K562 (cell line): ENCODE results near the gene RPS2. TPM values are rescaled to one million over a fixed set of nuclear protein-coding genes. Genes with fewer than 3 reads are reported as not detected.
A peak's percentile ranks its signal among the peaks of the same experiment; 100 is the strongest.

Experiments used
- ATF3 ChIP-seq, 2 experiments: fragments of 450-650 bp in 1 of 2; sonication (generic) in 1 of 2; formaldehyde crosslinking in 1 of 2; IDR thresholded peaks in 1 of 2; conservative IDR thresholded peaks in 1 of 2; 2 replicates each; pipeline versions ENCODE4 v1.6.1 to v1.8.1; 2016 to 2023; ENCODE audit warnings: mild to moderate bottlenecking in 2 of 2, moderate library complexity in 2 of 2, inconsistent platforms in 1 of 2, missing genetic modification reagents in 1 of 2
- GATA2 ChIP-seq: sonication (generic); formaldehyde crosslinking; IDR thresholded peaks from 2 replicates; pipeline ENCODE4 v1.4.0; 2020; ENCODE audit warnings: mild to moderate bottlenecking, missing genetic modification reagents
- PKNOX1 ChIP-seq: fragments of 450-650 bp; IDR thresholded peaks from 2 replicates; pipeline ENCODE4 v1.6.1; 2016
- SRSF1 ChIP-seq: fragments of 200-400 bp; formaldehyde crosslinking; IDR thresholded peaks from 2 replicates; pipeline ENCODE4 v1.6.1; 2017; ENCODE audit warnings: mild to moderate bottlenecking, low read depth, low read length, moderate library complexity
- ZNF407 ChIP-seq: fragments of 450-650 bp; IDR thresholded peaks from 2 replicates; pipeline ENCODE4 v1.6.1; 2016; ENCODE audit warnings: low read depth
- polyA plus RNA-seq, 8 experiments: library from polyadenylated mRNA; depleted of rRNA in 4 of 8; stranded (reverse) in 5 of 8; unstranded in 3 of 8; fragments of >200 nt; fragmentation: Nextera tagmentation in 2 of 8; fragmentation: Illumina TruSeq in 1 of 8; extraction: Ambion mirVana in 2 of 8; extraction: Trizol in 1 of 8; gene quantifications; 2 replicates each; pipeline versions ENCODE4 v1.2.1 to v1.2.3, GENCODE V29; 2011 to 2014; ENCODE audit warnings: inconsistent platforms in 1 of 8, missing spikeins in 1 of 8
- total RNA-seq, 7 experiments: library from RNA; depleted of rRNA in 6 of 7; stranded (reverse); fragments of >200 nt in 6 of 7; fragmentation: Illumina TruSeq in 2 of 7; extraction: Trizol in 2 of 7; gene quantifications; 2 replicates each; pipeline versions ENCODE4 v1.2.1 to v1.2.3, GENCODE V29; 2011 to 2021; ENCODE audit warnings: low replicate concordance in 1 of 7
- TF ChIP-seq, protein P1 (sequence below): sonication (generic); formaldehyde crosslinking; IDR thresholded peaks from 2 replicates; pipeline ENCODE4 v1.8.0; 2022; ENCODE audit warnings: missing genetic modification reagents, mild to moderate bottlenecking, moderate library complexity, borderline replicate concordance
- TF ChIP-seq, protein P2 (sequence below): fragments of 250-450 bp; sonication (Bioruptor Pico); IDR thresholded peaks from 2 replicates; pipeline ENCODE4 v1.5.0; 2021
- TF ChIP-seq, protein P3 (sequence below): sonication (generic); formaldehyde crosslinking; IDR thresholded peaks from 2 replicates; pipeline ENCODE4 v1.9.0; 2022; ENCODE audit warnings: mild to moderate bottlenecking, missing genetic modification reagents

Gene RPS2
- total and polyA plus RNA-seq, 9 of the 15 experiments (the other 6 are each of a cell fraction or from before 2014, with no cell fraction given): 834 to 4,794 (median 3,793) TPM

DNA sequence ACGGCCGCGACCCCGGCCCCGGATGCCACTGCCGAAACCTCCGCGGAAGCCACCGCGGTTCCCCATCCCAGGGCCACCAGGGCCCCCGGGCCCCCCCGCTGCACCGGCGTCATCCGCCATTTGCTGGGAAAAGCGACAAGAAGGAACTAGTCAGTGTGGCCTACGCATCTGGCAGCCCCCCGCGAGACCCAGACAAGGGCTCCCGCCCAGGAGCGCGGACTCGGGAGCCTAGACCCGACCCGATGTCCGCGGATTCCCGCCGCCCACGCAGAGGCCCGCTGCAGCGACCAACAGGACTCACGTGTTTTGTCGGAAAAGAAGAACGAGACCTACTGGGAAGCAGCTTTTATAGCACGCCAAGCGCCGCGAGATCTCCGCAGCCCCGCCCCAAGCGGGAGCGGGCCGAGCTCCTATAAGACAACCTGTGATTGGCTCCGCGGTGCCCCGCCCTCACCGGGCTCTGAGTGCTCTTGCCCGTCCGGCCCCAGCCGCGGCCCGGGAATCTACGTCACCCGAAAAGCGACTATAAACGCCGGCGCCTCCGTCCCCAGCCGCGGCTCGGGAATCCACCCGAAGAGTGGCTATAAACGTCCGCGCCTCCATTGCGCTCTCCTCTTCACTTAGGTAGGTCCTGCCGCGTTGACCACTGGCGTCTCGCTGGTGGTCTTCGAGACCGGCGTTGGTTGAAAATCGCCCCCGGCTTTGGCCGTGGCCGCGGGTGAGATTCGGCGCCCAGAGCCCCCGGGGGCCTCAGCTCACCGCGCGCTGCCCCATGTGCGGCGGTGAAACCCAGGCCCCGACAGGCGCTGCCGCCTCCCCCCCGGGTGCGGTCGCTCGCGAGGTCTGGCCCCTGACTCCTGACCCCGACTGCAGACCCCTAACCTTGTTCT lies at the start of gene RPS2 (continued):
- TF ChIP-seq, protein P1, sequence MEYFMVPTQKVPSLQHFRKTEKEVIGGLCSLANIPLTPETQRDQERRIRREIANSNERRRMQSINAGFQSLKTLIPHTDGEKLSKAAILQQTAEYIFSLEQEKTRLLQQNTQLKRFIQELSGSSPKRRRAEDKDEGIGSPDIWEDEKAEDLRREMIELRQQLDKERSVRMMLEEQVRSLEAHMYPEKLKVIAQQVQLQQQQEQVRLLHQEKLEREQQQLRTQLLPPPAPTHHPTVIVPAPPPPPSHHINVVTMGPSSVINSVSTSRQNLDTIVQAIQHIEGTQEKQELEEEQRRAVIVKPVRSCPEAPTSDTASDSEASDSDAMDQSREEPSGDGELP: peak; percentile 63
- peak; percentile 55 for TF ChIP-seq PKNOX1
- TF ChIP-seq, protein P2, sequence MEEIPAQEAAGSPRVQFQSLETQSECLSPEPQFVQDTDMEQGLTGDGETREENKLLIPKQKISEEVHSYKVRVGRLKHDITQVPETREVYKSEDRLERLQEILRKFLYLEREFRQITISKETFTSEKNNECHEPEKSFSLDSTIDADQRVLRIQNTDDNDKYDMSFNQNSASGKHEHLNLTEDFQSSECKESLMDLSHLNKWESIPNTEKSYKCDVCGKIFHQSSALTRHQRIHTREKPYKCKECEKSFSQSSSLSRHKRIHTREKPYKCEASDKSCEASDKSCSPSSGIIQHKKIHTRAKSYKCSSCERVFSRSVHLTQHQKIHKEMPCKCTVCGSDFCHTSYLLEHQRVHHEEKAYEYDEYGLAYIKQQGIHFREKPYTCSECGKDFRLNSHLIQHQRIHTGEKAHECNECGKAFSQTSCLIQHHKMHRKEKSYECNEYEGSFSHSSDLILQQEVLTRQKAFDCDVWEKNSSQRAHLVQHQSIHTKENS: peak; percentile 47; the same call in 1 of the 2 replicates
- TF ChIP-seq SRSF1: no peak; the same call in none of the 2 replicates
- no peak for TF ChIP-seq GATA2 (CRISPR knock-in tag)
- TF ChIP-seq, protein P3, sequence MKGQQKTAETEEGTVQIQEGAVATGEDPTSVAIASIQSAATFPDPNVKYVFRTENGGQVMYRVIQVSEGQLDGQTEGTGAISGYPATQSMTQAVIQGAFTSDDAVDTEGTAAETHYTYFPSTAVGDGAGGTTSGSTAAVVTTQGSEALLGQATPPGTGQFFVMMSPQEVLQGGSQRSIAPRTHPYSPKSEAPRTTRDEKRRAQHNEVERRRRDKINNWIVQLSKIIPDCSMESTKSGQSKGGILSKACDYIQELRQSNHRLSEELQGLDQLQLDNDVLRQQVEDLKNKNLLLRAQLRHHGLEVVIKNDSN (CRISPR knock-in tag): no peak
- TF ChIP-seq ATF3 (IDR thresholded peaks at IDR 0.05): no peak
- no peak; the same call in none of the 2 replicates for TF ChIP-seq ATF3 (CRISPR knock-in tag; conservative IDR thresholded peaks at IDR 0.05)
- TF ChIP-seq ZNF407: no peak
